ENCODE data around the gene MAZ. TPM values are rescaled to one million over a fixed set of nuclear protein-coding genes. Genes with fewer than 3 reads are reported as not detected.

Gene MAZ
- total RNA-seq = 95.2 and 108 TPM in 2 replicates

DNA sequence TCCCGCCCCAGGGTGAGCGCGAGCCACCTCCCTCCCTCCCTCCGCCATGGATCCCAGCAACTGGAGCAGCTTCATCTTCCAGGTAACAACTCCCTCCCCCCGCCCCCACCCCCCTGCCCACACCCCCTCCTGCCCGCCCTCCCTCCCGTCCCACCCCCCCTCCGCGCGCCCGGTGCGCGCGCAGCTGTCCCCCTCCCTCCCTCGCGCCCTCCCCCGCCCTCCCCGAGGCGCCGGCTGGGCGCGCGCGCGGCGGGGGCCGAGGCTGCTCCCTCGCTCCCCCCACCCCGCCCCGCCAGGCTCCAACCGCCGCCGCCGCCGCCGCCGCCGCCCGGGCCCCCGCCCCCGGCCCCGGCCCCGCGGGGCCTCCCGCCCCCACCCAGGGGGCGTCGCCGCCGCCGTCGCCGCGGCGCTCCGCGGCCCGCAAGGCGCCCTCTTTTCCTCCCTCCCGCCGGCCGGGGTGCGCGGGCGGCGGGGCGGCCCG lies at the start of gene MAZ:
Gene MAZ, plus strand, starts transcription at position 431 of the 481 bp plus-strand sequence. CDS start 173 bp downstream, outside the sequence.

DNA sequence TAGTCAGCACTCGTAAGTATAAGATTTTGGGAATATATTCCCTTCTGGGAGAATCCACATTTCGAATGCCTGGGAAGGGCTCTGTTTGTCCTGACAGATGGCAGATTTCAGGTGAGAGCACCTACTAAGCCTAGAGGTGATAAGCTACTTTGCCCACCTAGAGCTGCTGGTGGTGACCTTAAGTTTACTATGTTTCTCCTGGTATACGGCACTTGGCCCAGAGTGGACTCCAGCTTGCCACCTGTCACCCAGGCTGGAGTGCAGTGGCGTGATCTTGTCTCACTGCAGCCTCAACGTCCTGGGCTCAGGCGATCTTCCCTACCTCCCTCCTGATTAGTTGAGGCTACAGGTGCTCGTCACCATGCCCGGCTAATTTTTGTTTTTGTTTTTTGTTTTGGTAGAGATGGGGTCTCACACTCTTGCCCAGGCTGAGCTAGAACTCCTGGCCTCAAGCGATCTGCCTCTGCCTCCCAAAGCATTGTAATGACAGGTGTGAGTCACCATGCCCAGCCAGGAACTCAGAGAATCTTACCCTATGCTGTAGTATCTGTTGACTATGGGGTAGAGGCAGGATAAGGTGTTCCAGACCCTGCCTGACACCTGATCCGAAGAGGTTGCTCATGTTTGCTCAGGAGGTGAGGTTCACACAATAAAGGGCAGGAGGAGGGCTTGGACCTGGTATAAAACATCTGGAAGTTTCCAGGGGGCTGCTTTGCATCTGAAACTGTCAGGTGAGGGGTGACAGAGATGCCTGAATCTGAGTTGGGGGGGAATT lies 28.6 kb upstream of the MAZ start, which contains the start of gene ZG16:
Gene ZG16, plus strand, starts transcription at position 681 of the 775 bp plus-strand sequence. CDS start 1,011 bp downstream, outside the sequence.

DNA sequence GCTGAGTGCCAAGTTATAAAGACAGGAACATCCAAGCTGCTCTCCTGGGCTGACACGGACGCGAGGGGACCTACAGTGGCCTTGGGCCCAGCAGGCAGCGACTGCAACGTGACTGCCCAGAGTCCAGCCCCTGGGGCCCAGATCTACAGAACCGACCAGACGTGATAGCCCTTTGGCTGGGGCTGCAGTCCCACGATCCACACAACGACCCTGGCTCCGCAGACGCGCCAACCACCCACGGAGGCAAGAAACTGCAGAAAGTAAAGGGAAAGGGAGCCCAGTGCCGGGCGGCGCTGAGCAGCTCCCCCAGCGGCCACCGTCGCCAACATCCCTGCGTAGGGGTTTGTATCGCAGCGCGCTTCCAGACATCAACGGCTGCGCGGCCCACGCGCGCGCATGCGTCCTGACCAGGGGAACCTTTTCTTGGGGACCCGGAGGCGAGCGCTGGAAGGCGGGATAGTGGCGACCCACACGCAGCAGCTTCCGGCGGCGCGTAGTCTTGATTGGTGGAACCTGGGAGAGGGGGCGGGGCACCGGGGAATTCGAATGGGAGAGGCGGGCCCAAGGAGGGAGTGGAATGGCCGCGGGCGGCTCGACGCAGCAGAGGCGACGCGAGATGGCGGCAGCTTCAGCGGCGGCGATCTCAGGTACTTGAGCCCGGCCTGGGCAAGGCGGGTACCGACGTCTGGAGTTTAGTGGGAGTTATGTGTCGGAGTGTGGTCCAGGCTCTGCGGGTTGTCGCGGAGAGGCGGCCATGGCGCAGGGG lies 16.0 kb upstream of the MAZ start, which contains the start of gene KIF22:
Gene KIF22, plus strand, starts transcription at position 569 of the 766 bp plus-strand sequence. Its CDS starts 9 bp downstream, at position 578.

DNA sequence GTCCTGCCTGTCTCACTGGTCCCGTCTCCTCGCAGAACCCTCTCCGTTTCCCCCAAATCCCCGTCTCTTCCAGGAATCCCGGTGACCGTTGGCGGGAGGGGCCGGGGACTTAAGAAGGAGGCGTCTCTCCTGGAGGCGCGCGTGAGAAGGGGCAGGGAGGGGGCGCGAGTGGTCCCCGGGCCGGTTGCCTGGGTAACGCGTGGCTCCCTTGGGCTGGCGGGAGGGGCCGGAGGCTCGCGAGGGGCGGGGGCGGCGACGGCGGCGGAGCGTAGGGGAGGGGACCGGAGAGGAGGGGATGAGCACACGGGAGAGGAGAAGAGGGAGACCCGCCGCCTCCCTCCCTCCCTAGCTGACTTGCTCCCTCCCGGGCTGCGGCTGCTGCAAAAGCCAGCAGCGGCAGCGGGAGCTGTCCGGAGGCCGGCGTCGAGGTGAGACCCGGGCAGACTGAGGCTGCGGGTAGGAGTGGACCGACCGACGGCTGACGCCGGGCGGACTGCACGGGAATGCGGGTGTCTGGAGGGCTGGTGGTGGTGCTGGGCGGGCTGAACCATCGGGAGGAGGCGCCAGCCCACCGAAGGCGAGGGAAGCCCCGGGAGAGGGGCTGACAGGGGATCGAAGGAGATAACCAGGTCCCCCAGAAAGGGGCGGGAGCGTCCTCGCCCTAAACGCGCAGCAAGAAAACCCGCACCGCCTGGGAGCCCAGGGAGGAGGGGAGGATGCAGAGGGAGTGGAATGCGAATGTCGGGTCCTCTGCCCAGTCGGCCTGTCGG lies 5.8 kb downstream of the MAZ start, which contains the start of gene PRRT2:
Gene PRRT2, plus strand, starts transcription at position 298 of the 770 bp plus-strand sequence. CDS start 862 bp downstream, outside the sequence.

DNA sequence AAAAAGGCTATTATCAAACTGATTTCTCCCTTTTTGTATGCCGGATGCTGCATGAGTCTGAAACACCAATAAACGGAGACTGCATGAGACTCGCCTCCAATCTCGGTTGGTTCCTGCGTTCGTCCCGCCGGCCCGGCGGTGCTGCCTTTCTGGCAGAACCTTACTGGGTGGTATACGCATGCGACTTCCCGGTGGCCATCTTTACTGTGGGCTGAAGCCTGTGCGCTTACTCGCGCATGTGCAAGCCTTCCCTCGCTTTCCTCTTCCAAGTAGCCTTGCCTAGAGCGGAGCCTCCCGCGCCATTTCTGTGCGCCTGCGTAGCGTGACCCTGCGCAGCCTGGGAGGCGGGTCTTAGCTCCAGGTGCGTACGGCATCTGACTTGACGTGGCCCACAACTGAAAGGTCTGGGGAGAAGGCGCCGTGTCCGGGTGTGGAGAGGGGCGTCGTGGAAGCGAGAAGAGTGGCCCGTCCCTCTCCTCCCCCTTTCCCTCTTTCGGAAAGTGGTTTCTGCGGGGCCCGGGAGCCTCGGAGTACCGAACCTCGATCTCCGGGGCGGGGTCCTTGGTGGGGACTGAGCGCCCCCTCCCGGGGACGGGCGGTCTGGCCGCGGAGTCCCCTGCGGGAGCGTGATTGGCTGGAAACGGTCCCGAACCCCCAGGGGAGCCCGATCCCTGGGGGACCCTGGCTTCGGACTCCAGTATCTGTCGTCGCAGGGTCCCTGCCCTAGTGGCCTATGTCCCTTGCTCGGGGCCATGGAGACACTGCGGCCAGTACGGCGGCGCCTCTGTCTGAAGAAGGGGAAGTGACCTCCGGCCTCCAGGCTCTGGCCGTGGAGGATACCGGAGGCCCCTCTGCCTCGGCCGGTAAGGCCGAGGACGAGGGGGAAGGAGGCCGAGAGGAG lies 9.7 kb downstream of the MAZ start, which contains the start of gene PAGR1:
Gene PAGR1, plus strand, starts transcription at position 360 of the 901 bp plus-strand sequence. Its CDS starts 374 bp downstream, at position 734.

DNA sequence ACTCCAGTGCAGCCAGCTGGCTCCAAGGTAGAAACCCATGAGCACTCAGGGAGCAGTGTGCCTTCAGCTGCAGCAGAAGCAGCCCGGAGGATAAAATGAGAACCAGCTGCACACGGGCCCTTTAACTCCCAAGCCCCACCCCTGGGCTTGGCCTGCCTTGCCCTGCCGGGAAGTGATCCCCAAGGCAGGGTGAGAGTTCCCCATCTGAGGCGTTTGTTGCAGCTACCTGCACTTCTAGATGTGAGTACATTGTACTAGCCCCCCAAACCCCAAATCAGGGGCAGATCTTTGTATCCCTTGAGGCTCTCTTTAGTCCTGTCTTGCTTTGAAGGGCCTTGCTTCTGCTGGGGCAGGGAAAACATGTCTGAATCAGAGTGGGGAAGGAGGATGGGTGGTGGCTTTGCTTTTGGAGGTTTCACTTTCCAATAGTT lies 14.0 kb downstream of the MAZ start, which contains the start of gene MVP:
Gene MVP, plus strand, starts transcription at position 192 of the 431 bp plus-strand sequence. CDS start 10,088 bp downstream, outside the sequence.

Other genes with a start within 250 kb of the MAZ start
- not detected in 2 replicates for gene SPN, start 143.3 kb upstream of the MAZ start, total RNA-seq
- gene QPRT, start 127.3 kb upstream of the MAZ start, total RNA-seq = 4.1 and 6.0 TPM in 2 replicates
- not detected in 2 replicates for gene C16orf54, start 60.5 kb upstream of the MAZ start, total RNA-seq
- not detected in 2 replicates for gene ZG16, start 28.3 kb upstream of the MAZ start, total RNA-seq
- 13.0 and 13.5 TPM in 2 replicates for gene KIF22, start 15.8 kb upstream of the MAZ start, total RNA-seq
- gene PRRT2, start 5.7 kb downstream of the MAZ start, total RNA-seq = 0.78 and 1.2 TPM in 2 replicates
- gene PAGR1, start 9.6 kb downstream of the MAZ start, total RNA-seq = 25.6 and 29.2 TPM in 2 replicates
- 224 and 249 TPM in 2 replicates for gene MVP, start 13.9 kb downstream of the MAZ start, total RNA-seq
- gene CDIPT, start 56.7 kb downstream of the MAZ start, total RNA-seq = 102 and 110 TPM in 2 replicates
- gene SEZ6L2, start 93.0 kb downstream of the MAZ start, total RNA-seq = 43.9 and 57.2 TPM in 2 replicates
- gene ASPHD1, start 94.0 kb downstream of the MAZ start, total RNA-seq = 7.2 and 11.4 TPM in 2 replicates
- 5.7 and 9.7 TPM in 2 replicates for gene KCTD13, start 119.7 kb downstream of the MAZ start, total RNA-seq
- gene TMEM219, start 155.6 kb downstream of the MAZ start, total RNA-seq = 104 and 105 TPM in 2 replicates
- 32.1 and 33.8 TPM in 2 replicates for gene TAOK2, start 167.3 kb downstream of the MAZ start, total RNA-seq
- 6.9 and 9.7 TPM in 2 replicates for gene HIRIP3, start 189.1 kb downstream of the MAZ start, total RNA-seq
- gene INO80E, start 189.7 kb downstream of the MAZ start, total RNA-seq = 30.0 and 58.5 TPM in 2 replicates
- not detected in 2 replicates for gene DOC2A, start 204.5 kb downstream of the MAZ start, total RNA-seq
- not detected in 2 replicates for gene C16orf92, start 216.7 kb downstream of the MAZ start, total RNA-seq
- not detected in 2 replicates for gene TLCD3B, start 224.7 kb downstream of the MAZ start, total RNA-seq

Measured in cardiac ventricle fibroblast (primary cell).